OCI-LY3 (cell line): ENCODE data around the gene NAPB.

ENCODE experiments used
- H2AFZ ChIP-seq: fragments of 200-600, 300-600 bp; shearing (Covaris generic); 2 replicates; pipeline ENCODE4 v1.6.0; 2014; ENCODE audit warnings: antibody characterized with exemption, low read depth, low read length
- H3K27ac ChIP-seq: fragments of 200-600, 300-600 bp; sonication (generic); 2 replicates; pipeline ENCODE4 v1.5.1; 2014; ENCODE audit warnings: mild to moderate bottlenecking, low read length, moderate library complexity, mixed read lengths
- H3K27me3 ChIP-seq: fragments of 200-600, 300-600 bp; sonication (generic); 2 replicates; pipeline ENCODE4 v1.6.1; 2014; ENCODE audit warnings: low read depth, low read length, mixed read lengths
- H3K36me3 ChIP-seq: fragments of 200-600, 300-600 bp; sonication (generic); replicated peaks from 2 replicates; pipeline ENCODE3; 2014; ENCODE audit warnings: low read depth, low read length, mixed read lengths
- H3K4me1 ChIP-seq: fragments of 300-600, 200-600 bp; sonication (generic); 2 replicates; pipeline ENCODE4 v1.6.1; 2014; ENCODE audit warnings: low read length, mixed read lengths
- H3K4me2 ChIP-seq: fragments of 200-600, 300-600 bp; sonication (generic); 2 replicates; pipeline ENCODE4 v1.6.1; 2014; ENCODE audit warnings: low read length, mixed read lengths
- H3K4me3 ChIP-seq: fragments of 300-600, 200-600 bp; sonication (generic); 2 replicates; pipeline ENCODE4 v1.5.1; 2014; ENCODE audit warnings: antibody characterized with exemption, mild to moderate bottlenecking, low read length, moderate library complexity
- H3K79me2 ChIP-seq: fragments of 300-600, 200-600 bp; shearing (Covaris generic); 2 replicates; pipeline ENCODE4 v1.6.1; 2014; ENCODE audit warnings: mild to moderate bottlenecking, low read length, mixed read lengths
- H3K9ac ChIP-seq: fragments of 300-600, 200-600 bp; shearing (Covaris generic); 2 replicates; pipeline ENCODE4 v1.6.0; 2014; ENCODE audit warnings: mild to moderate bottlenecking, low read length, moderate library complexity
- H3K9me3 ChIP-seq: fragments of 200-600, 300-600 bp; shearing (Covaris generic); 2 replicates; pipeline ENCODE4 v1.6.1; 2014; ENCODE audit warnings: low read length, mixed read lengths; ENCODE audit not compliant: insufficient read depth
- H4K20me1 ChIP-seq: fragments of 200-600, 300-600 bp; sonication (generic); 2 replicates; pipeline ENCODE4 v1.6.1; 2016; ENCODE audit warnings: low read length, mixed read lengths; ENCODE audit not compliant: insufficient read depth
- CTCF ChIP-seq: fragments of 200-600, 300-600 bp; sonication (generic); IDR thresholded peaks from 2 replicates; pipeline ENCODE4 v1.5.1; 2014; ENCODE audit warnings: antibody characterized with exemption, low read length, low read depth
- EZH2phosphoT487 ChIP-seq: fragments of 200-600 bp; shearing (Covaris generic); IDR thresholded peaks from 2 replicates; pipeline ENCODE4 v1.6.1; 2018; ENCODE audit warnings: antibody characterized with exemption, mixed run types, low read depth

The NAPB gene

GRCh38 chr20:23444859-23445258 lies 23.6 kb upstream of the NAPB start:
- Histone ChIP-seq H3K36me3 (no peaks in the 10 kb centered on the region), H3K9me3 (no peaks in the 10 kb centered on the region), H3K4me3 (no peak overlapping the region), H3K4me1 (peaks cover 9% of the 10 kb centered on the region), H3K79me2 (no peaks in the 10 kb centered on the region), H2AFZ (no peak overlapping the region), H3K27me3 (peaks cover 13% of the 10 kb centered on the region), H3K27ac (no peak overlapping the region), H3K4me2 (no peak overlapping the region), H3K9ac (no peak overlapping the region), H4K20me1 (no peaks in the 10 kb centered on the region)
- no peak for TF ChIP-seq CTCF
- no peak for TF ChIP-seq EZH2phosphoT487

GRCh38 chr20:23442436-23442835 lies 21.1 kb upstream of the NAPB start:
- H4K20me1 ChIP-seq: no peaks in the 10 kb centered on the region
- no peak overlapping the region for H3K27ac ChIP-seq
- no peak overlapping the region for H3K4me3 ChIP-seq
- no peak overlapping the region for H2AFZ ChIP-seq
- H3K27me3 ChIP-seq: peaks cover 13% of the 10 kb centered on the region
- no peaks in the 10 kb centered on the region for H3K79me2 ChIP-seq
- no peaks in the 10 kb centered on the region for H3K9me3 ChIP-seq
- no peak overlapping the region for H3K4me2 ChIP-seq
- H3K9ac ChIP-seq: no peak overlapping the region
- H3K4me1 ChIP-seq: no peaks in the 10 kb centered on the region; the same call in 1 of the 2 replicates
- H3K36me3 ChIP-seq: no peaks in the 10 kb centered on the region
- no peak for TF ChIP-seq EZH2phosphoT487
- no peak for TF ChIP-seq CTCF

DNA sequence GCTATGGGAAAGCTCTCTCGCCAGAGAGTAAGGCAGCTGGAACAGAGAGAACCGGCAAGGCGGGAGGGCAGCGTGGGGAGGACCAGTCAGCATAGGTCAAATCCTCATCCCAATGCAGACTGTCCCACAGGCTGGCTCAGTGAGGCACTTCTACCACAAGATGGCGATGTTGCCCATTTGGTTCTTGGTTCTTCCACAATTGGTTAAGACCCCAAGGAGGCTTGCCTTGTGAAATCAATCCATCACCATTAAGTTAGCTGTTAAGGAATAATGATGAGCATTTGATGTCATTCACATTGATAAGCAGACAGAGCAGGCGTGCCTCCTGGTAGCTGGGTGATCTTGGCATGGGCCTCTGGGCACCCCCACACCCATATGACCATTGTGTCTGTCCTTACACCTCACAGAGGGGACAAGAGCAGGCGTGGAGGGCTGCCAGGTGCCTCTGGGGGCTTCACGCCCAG lies 20.6 kb upstream of the NAPB start:
- Histone ChIP-seq H3K79me2 (no peaks in the 10 kb centered on the region), H3K36me3 (no peaks in the 10 kb centered on the region), H3K4me1 (no peaks in the 10 kb centered on the region; the same call in 1 of the 2 replicates), H3K27me3 (peaks cover 13% of the 10 kb centered on the region), H3K4me2 (peak overlapping the region; percentile 48), H4K20me1 (no peaks in the 10 kb centered on the region), H3K9me3 (no peaks in the 10 kb centered on the region), H3K27ac (no peak overlapping the region), H3K4me3 (no peak overlapping the region), H2AFZ (peak overlapping the region; percentile 78; the same call in 1 of the 2 replicates), H3K9ac (no peak overlapping the region)
- peak; percentile 95 for TF ChIP-seq CTCF
- no peak for TF ChIP-seq EZH2phosphoT487

GRCh38 chr20:23440004-23440403 lies 18.7 kb upstream of the NAPB start:
- Histone ChIP-seq H3K27ac (no peak overlapping the region), H3K4me2 (no peak overlapping the region), H3K9ac (no peak overlapping the region), H4K20me1 (no peaks in the 10 kb centered on the region), H3K4me3 (no peak overlapping the region), H2AFZ (no peak overlapping the region), H3K9me3 (no peaks in the 10 kb centered on the region), H3K36me3 (no peaks in the 10 kb centered on the region), H3K27me3 (peaks cover 13% of the 10 kb centered on the region), H3K4me1 (no peaks in the 10 kb centered on the region; the same call in 1 of the 2 replicates), H3K79me2 (no peaks in the 10 kb centered on the region)
- no peak for TF ChIP-seq CTCF
- TF ChIP-seq EZH2phosphoT487: no peak
